Astrocyte (in vitro differentiated cells and primary cell): Measurements from ENCODE around the gene UGT1A7.

Experiments
- EZH2 ChIP-seq: IDR thresholded peaks from 2 replicates; pipeline ENCODE4 v1.6.1; 2012; ENCODE audit warnings: mild to moderate bottlenecking, low read length, inconsistent platforms; ENCODE audit not compliant: insufficient read depth
- TF ChIP-seq, protein P1 (sequence below): IDR thresholded peaks from 2 replicates; pipeline ENCODE4 v1.5.1; 2011; ENCODE audit warnings: low read depth, mild to moderate bottlenecking, inconsistent platforms, low read length, moderate library complexity; ENCODE audit not compliant: insufficient read depth

DNA sequence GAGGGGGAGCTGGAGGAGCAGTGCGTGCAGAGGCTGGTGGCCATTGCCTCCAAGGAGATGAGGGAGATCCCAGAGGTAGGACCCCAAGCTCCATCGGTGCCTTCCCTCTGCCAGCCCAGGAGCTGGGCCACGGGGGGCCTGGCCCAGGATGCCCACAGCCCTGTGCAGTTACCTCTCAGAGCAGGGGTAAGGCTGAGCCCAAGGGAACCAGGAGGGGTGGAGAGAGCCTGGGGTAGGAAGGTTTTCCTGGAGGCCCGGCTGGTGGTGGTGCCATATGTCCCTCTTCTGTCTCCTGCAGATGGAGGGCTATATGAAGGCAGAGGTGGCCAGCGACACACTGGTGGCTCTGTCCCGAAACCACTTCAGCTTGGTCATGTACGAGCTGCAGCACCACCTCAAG is 107.9 kb downstream of the UGT1A7 start:
- TF ChIP-seq, protein P1, sequence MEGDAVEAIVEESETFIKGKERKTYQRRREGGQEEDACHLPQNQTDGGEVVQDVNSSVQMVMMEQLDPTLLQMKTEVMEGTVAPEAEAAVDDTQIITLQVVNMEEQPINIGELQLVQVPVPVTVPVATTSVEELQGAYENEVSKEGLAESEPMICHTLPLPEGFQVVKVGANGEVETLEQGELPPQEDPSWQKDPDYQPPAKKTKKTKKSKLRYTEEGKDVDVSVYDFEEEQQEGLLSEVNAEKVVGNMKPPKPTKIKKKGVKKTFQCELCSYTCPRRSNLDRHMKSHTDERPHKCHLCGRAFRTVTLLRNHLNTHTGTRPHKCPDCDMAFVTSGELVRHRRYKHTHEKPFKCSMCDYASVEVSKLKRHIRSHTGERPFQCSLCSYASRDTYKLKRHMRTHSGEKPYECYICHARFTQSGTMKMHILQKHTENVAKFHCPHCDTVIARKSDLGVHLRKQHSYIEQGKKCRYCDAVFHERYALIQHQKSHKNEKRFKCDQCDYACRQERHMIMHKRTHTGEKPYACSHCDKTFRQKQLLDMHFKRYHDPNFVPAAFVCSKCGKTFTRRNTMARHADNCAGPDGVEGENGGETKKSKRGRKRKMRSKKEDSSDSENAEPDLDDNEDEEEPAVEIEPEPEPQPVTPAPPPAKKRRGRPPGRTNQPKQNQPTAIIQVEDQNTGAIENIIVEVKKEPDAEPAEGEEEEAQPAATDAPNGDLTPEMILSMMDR: no peak
- no peak for TF ChIP-seq EZH2
